ENCODE measurements around the gene KIAA1671. TPM values are rescaled to one million over a fixed set of nuclear protein-coding genes. Genes with fewer than 3 reads are reported as not detected.
A peak's percentile ranks its signal among the peaks of the same experiment; 100 is the strongest.

KIAA1671 gene
- total RNA-seq, 1 experiment from 2014 or later, result 18.6 TPM

GRCh38 chr22:25078591-25078990 is 126.1 kb downstream of the KIAA1671 start:
- no peaks in the 10 kb centered on the region for H4K20me1 ChIP-seq (ENCODE audit: low read length)
- BruUV-seq (replicated peaks), result no TSS peak
- H3F3A ChIP-seq (ENCODE audit: low read length, unreplicated experiment), result no peaks in the 10 kb centered on the region
- H3K9me2 ChIP-seq (replicated peaks; ENCODE audit: low read length), result no peaks in the 10 kb centered on the region
- no peaks in the 10 kb centered on the region for H3K9me3 ChIP-seq (ENCODE audit: low read length)
- POLR2A ChIA-PET (ENCODE audit: unreplicated experiment), result no interaction called here
- intact Hi-C loops (cut with micrococcal nuclease), result no loop called here
- DNase-seq (no peak), ATAC-seq (no peak)
- no peaks in the 10 kb centered on the region for H3K27me3 ChIP-seq (ENCODE audit: low read length)
- no peak overlapping the region for H3K9ac ChIP-seq (ENCODE audit: low read length)
- no peaks in the 10 kb centered on the region for H3K4me1 ChIP-seq (ENCODE audit: insufficient read depth, low read length)
- H2AFZ ChIP-seq (ENCODE audit: low read length), result no peak overlapping the region
- CTCF ChIA-PET, result no interaction called here
- H3K4me3 ChIP-seq (ENCODE audit: low read length), result no peak overlapping the region
- no peaks in the 10 kb centered on the region for H3K36me3 ChIP-seq (ENCODE audit: low read depth, low read length)
- H3K27ac ChIP-seq (ENCODE audit: low read length), result no peak overlapping the region
- no peak overlapping the region for H3K4me2 ChIP-seq (ENCODE audit: low read length)
- TF ChIP-seq EZH2phosphoT487 (IDR thresholded peaks at IDR 0.05; ENCODE audit: borderline replicate concordance, low read length), result no peak
- no peaks in the 10 kb centered on the region for H3K79me2 ChIP-seq (ENCODE audit: low read length)

- H3K9me2 ChIP-seq (replicated peaks; ENCODE audit: low read length), result no peaks in the 10 kb centered on the region
- TF ChIP-seq CTCF (conservative IDR thresholded peaks at IDR 0.05; ENCODE audit: low read depth, low read length), result no peak
- no peak for TF ChIP-seq EZH2phosphoT487 (IDR thresholded peaks at IDR 0.05; ENCODE audit: borderline replicate concordance, low read length)
- TF ChIP-seq EZH2 (IDR thresholded peaks at IDR 0.05; ENCODE audit: low read length, unreplicated experiment), result no peak
- no peaks in the 10 kb centered on the region for H4K20me1 ChIP-seq (ENCODE audit: low read length)
- ChIA-PET POLR2A (ENCODE audit: unreplicated experiment) (no interaction called here), CTCF (no interaction called here)
- H3K27ac ChIP-seq (ENCODE audit: low read length), result no peak overlapping the region
- intact Hi-C loops (cut with micrococcal nuclease), result no loop called here
- H3K4me2 ChIP-seq (ENCODE audit: low read length), result no peak overlapping the region
- H3K4me3 ChIP-seq (ENCODE audit: low read length), result no peak overlapping the region
- no TSS peak for BruUV-seq (replicated peaks)
- no peaks in the 10 kb centered on the region for H3F3A ChIP-seq (ENCODE audit: low read length, unreplicated experiment)
- no peaks in the 10 kb centered on the region for H3K9me3 ChIP-seq (ENCODE audit: low read length)
- no peaks in the 10 kb centered on the region for H3K36me3 ChIP-seq (ENCODE audit: low read depth, low read length)
- H3K9ac ChIP-seq (ENCODE audit: low read length), result no peak overlapping the region
- H3K4me1 ChIP-seq (ENCODE audit: insufficient read depth, low read length), result no peaks in the 10 kb centered on the region
- DNase-seq (no peak), ATAC-seq (no peak)
- no peaks in the 10 kb centered on the region for H3K27me3 ChIP-seq (ENCODE audit: low read length)
- no peaks in the 10 kb centered on the region for H3K79me2 ChIP-seq (ENCODE audit: low read length)
- no peak overlapping the region for H2AFZ ChIP-seq (ENCODE audit: low read length)
Observed at GRCh38 chr22:25080855-25081254, 128.3 kb downstream of the KIAA1671 start.

GRCh38 chr22:25081409-25081824 is 128.9 kb downstream of the KIAA1671 start:
- BruUV-seq (replicated peaks), result no TSS peak
- DNase-seq (peak; percentile 33), ATAC-seq (no peak)
- H3K9me3 ChIP-seq (ENCODE audit: low read length), result no peaks in the 10 kb centered on the region
- H4K20me1 ChIP-seq (ENCODE audit: low read length), result no peaks in the 10 kb centered on the region
- no peak overlapping the region for H2AFZ ChIP-seq (ENCODE audit: low read length)
- TF ChIP-seq EZH2phosphoT487 (IDR thresholded peaks at IDR 0.05; ENCODE audit: borderline replicate concordance, low read length) (no peak), CTCF (conservative IDR thresholded peaks at IDR 0.05; ENCODE audit: low read depth, low read length) (peak; percentile 69)
- no peaks in the 10 kb centered on the region for H3K36me3 ChIP-seq (ENCODE audit: low read depth, low read length)
- H3K79me2 ChIP-seq (ENCODE audit: low read length), result no peaks in the 10 kb centered on the region
- no peak overlapping the region for H3K9ac ChIP-seq (ENCODE audit: low read length)
- no peaks in the 10 kb centered on the region for H3K27me3 ChIP-seq (ENCODE audit: low read length)
- CTCF ChIA-PET, result interaction anchor here (0.6 kb wide), 1 partner anchor 30 kb away, joined by 6 read pairs; no protein-coding TSS in a partner anchor
- H3K4me3 ChIP-seq (ENCODE audit: low read length), result no peak overlapping the region
- intact Hi-C loops (cut with micrococcal nuclease), result no loop called here
- H3K4me2 ChIP-seq (ENCODE audit: low read length), result no peak overlapping the region
- H3K9me2 ChIP-seq (replicated peaks; ENCODE audit: low read length), result no peaks in the 10 kb centered on the region
- no peaks in the 10 kb centered on the region for H3F3A ChIP-seq (ENCODE audit: low read length, unreplicated experiment)
- H3K27ac ChIP-seq (ENCODE audit: low read length), result no peak overlapping the region
- POLR2A ChIA-PET (ENCODE audit: unreplicated experiment), result no interaction called here
- H3K4me1 ChIP-seq (ENCODE audit: insufficient read depth, low read length), result no peaks in the 10 kb centered on the region
